LNCaP clone FGC (cell line): ENCODE measurements around the gene BORCS8.
"Not testable (repeated sequence)": the region's sequence is repeated elsewhere in the genome, so short reads cannot be mapped to it uniquely, and the experiment has no call there.

ENCODE experiments used
- DNase-seq: peaks from one replicate; pipeline ENCODE4 v3.0.0-alpha.2; 2011; ENCODE audit warnings: low read depth
- H3K4me3 ChIP-seq: 2 replicates; pipeline ENCODE4 v1.5.1; 2011; ENCODE audit warnings: mild to moderate bottlenecking, low read depth, low read length, control low read depth
- TF ChIP-seq, protein P1 (sequence below): IDR thresholded peaks from 2 replicates; pipeline ENCODE4 v1.5.1; 2012; ENCODE audit warnings: mild to moderate bottlenecking; ENCODE audit not compliant: control insufficient read depth, insufficient read depth; ENCODE audit errors: extremely low read depth

Gene BORCS8

DNA sequence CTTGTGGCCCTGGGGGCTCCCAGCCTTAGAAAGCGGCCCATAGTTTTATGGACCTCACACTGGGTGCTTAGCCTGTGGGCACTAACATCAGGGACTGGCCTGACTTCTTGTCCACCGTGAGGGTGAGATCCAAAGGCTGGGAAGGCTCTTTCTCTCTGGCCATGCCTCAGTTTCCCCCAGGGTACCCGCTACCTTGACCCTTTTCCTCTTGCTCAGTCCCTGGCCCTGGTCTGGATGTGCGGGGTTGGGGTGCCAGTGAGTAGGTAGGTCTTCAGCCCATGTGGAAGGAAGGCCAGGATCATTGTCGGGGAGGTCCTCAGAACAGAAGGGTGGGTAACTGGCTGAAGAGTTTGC, 52.1 kb downstream of the BORCS8 start:
- TF ChIP-seq, protein P1, sequence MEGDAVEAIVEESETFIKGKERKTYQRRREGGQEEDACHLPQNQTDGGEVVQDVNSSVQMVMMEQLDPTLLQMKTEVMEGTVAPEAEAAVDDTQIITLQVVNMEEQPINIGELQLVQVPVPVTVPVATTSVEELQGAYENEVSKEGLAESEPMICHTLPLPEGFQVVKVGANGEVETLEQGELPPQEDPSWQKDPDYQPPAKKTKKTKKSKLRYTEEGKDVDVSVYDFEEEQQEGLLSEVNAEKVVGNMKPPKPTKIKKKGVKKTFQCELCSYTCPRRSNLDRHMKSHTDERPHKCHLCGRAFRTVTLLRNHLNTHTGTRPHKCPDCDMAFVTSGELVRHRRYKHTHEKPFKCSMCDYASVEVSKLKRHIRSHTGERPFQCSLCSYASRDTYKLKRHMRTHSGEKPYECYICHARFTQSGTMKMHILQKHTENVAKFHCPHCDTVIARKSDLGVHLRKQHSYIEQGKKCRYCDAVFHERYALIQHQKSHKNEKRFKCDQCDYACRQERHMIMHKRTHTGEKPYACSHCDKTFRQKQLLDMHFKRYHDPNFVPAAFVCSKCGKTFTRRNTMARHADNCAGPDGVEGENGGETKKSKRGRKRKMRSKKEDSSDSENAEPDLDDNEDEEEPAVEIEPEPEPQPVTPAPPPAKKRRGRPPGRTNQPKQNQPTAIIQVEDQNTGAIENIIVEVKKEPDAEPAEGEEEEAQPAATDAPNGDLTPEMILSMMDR, result no peak
- no peak for DNase-seq
- no peak overlapping the region for H3K4me3 ChIP-seq

DNA sequence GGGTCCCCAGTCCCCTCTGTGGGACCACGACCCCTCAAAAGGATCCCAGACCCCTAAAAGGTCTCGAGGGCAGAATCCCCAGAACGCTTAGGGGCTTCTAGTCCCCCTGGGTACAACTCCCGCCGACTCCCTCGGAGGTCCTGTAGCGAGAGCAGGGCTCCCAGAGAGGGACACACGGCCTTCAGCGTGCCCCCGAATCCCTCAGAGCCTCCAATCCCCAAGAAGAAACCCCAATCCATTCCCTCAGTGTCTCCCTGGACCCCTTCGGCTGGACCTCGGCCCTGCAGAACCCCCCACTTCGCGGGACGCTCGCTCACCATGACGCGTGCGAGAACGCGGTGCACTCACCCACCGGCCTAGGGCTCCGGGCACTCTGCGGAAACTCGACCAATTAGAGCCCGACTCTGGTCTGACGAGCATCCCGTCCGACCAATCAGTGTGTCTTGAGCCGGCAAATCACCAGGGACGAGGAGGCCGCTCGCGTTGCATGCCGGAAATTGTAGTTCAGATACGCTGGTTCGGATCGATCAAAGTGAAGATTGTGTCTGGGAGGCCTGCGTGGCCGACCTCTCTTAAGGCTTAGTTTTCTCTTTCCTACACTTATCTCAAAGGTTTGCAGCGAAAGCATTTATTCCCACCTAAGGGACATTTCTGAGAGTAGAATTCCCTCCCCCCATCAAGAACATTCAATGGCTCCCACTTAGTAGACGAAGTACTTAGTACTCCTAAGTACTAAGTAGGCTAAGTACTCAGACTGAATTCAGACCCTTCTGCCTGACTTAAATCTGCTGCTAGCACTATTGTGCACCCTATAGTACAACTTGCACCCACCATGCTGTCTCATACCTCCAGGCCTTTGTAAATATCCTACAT, 53.6 kb downstream of the BORCS8 start, which contains the start of gene TMEM161A:
TSS of gene TMEM161A (minus strand) at position 370 of the 873 bp plus-strand sequence. CDS start at position 320, 50 bp downstream.
- peak; percentile 98 for DNase-seq
- peak within 1 kb of the TSS; percentile 92 for H3K4me3 ChIP-seq
- TF ChIP-seq, protein P1, result no peak

DNA sequence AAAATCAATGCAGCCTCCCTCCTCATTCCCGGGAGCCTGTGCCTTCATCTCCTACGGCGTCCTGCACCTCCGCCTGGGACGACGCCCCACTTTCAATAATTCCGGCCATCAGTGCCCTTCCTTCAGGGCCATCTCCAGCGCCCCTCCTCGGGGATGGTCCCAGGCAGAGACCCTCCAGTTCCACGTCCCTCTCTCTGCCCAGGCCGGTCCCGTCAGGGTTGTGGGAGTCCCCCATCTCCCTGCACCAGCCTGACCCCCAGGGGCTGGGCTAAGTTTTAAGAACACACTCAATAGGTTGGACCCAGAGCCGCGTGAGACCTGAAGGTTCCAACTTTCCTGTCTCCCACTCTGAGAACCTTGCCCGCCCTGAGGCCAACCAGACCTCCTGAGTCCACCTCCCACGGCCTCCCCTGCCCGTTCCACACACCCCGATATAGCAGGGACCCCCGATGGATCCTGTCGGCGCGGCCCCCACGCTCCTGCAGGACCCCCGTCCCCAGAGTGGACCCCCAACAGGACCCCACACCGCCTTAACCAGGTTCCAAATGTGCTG, 54.3 kb downstream of the BORCS8 start:
- no peak for DNase-seq
- TF ChIP-seq, protein P1, result no peak
- peak overlapping the region; percentile 92 for H3K4me3 ChIP-seq

DNA sequence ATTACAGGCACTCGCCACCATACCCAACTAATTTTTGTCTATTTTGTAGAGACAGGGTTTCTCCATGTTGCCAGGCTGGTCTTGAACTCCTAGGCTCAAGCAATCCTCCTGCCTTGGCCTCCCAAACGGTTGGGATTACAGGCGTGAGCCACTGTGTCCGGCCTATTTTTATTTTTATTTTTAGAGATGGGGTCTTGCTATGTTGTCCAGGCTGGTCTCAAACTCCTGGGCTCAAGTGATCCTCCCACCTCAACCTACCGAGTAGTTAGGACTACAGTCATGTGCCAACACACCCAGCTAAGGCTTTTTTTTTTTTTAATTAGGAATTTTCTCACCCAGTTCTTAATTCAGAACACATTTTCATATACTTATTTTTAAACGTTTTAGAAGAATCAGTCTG, 56.2 kb downstream of the BORCS8 start:
- DNase-seq, H3K4me3 ChIP-seq: not testable (repeated sequence)

DNA sequence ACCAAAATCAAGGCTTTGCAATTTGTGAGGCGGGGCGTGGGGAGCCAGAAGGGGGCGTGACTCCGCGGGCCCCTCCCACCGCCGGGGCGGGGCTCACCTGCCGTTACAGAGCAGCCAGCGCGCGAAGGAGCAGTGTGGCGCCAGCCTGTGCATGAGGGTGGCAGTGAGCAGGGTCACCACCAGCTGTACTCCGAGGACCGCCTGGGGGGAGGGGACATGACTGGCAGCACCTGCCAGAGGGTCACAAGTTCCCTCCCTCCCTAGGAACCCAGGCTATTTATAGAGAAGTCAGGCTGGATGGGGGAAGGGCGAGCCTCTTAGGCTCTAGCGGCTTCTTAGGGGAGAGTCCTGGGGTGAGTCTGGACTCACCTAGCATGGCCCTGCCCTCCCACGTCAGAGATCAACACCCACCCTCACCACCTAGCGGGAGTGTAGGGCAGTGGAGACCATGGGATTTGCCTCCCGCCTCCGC, 57.2 kb downstream of the BORCS8 start:
- no peak overlapping the region for H3K4me3 ChIP-seq
- TF ChIP-seq, protein P1, result no peak
- no peak for DNase-seq

DNA sequence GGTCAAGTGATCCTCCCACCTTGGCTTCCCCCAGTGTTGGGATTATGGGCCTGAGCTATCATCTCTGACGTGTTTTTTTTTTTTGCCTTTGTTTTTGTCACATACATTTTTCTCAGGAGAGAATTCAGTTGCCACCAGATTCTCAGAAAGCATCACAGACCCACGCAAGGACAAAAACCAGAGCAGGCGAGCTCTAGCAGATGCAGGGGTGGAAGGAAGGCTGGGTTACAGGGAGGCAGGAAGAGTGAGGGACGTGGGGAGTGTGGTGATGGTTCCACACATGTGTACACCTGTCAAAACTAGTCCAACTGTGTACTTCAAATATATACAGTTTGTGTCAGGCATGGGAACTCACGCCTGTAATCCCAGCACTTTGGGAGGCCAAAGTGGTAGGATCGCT, 58.0 kb downstream of the BORCS8 start:
- TF ChIP-seq, protein P1, result no peak
- no peak overlapping the region for H3K4me3 ChIP-seq
- no peak for DNase-seq

DNA sequence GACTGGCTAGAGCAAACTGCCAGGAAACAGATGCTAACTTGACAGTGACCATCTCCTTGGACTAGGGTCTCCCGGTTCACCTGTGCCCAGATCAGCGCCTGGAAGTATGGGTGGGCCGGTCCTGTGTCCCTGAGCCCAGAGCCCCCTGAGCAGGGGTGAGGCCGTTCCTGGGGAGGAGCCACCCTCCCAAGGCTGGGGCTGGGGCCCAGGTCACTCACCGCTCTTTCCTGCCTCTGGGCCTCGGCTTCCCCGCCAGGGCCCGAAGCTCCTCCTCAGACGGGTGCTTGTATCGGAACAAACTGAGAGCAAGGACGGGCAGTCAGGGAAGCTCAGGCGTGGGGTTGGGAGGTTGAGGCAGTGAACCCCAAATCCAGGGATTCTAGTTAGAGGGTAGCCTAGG, 59.0 kb downstream of the BORCS8 start:
- TF ChIP-seq, protein P1, result no peak
- no peak for DNase-seq
- no peak overlapping the region for H3K4me3 ChIP-seq
